H1 (cell line): ENCODE data around the gene HMCN1. TPM values are rescaled to one million over a fixed set of nuclear protein-coding genes. Genes with fewer than 3 reads are reported as not detected.

Source experiments
- CTCF ChIA-PET: fragments of 300-600 bp; sonication (Branson Sonifier 250); formaldehyde crosslinking; loops from one replicate; lab custom pipeline; 2021; ENCODE audit not compliant: partially characterized antibody; lab: Charles Lee
- POLR2A ChIA-PET: fragments of 300-600 bp; sonication (Branson Sonifier 250); formaldehyde crosslinking; loops from one replicate; lab custom pipeline; 2021; ENCODE audit warnings: inconsistent platforms; ENCODE audit not compliant: partially characterized antibody; lab: Charles Lee
- DNase-seq, 2 experiments: peaks; one replicate each; pipeline versions ENCODE4 v3.0.0 to v3.0.0-alpha.2; 2010 to 2022; ENCODE audit warnings: low spot score in 2 of 2, low read depth in 1 of 2, mixed read lengths in 1 of 2
- FAIRE-seq: peaks from 2 replicates; lab custom pipeline; 2011; peaks lifted over from hg19 to GRCh38; lab: Jason Lieb, UNC
- H2AFZ ChIP-seq: 2 replicates; pipeline ENCODE4 v1.8.1; 2012; ENCODE audit warnings: low read length, inconsistent platforms
- H2AK5ac ChIP-seq: 2 replicates; pipeline ENCODE4 v1.6.1; 2013; ENCODE audit warnings: low read depth, low read length
- H2BK120ac ChIP-seq: replicated peaks from 2 replicates; pipeline ENCODE3; 2013; ENCODE audit warnings: low read depth, low read length, inconsistent platforms
- H2BK12ac ChIP-seq: 2 replicates; pipeline ENCODE4 v1.6.1; 2013; ENCODE audit warnings: low read depth, low read length
- H2BK15ac ChIP-seq: 2 replicates; pipeline ENCODE4 v1.6.1; 2013; ENCODE audit warnings: low read length
- H2BK20ac ChIP-seq: 2 replicates; pipeline ENCODE4 v1.6.1; 2013; ENCODE audit warnings: low read length
- H2BK5ac ChIP-seq: 2 replicates; pipeline ENCODE4 v1.6.1; 2013; ENCODE audit warnings: low read depth, low read length
- H3K14ac ChIP-seq: 2 replicates; pipeline ENCODE4 v1.6.1; 2013; ENCODE audit warnings: inconsistent platforms; ENCODE audit not compliant: insufficient read length
- H3K18ac ChIP-seq: 2 replicates; pipeline ENCODE4 v1.6.1; 2013; ENCODE audit warnings: low read length; ENCODE audit errors: extremely low read depth
- H3K23ac ChIP-seq: 2 replicates; pipeline ENCODE4 v1.6.1; 2013; ENCODE audit warnings: inconsistent platforms; ENCODE audit not compliant: insufficient read length
- H3K23me2 ChIP-seq: 2 replicates; pipeline ENCODE4 v1.6.1; 2013; ENCODE audit warnings: low read depth, low read length
- H3K27ac ChIP-seq: 2 replicates; pipeline ENCODE4 v1.6.1; 2011; ENCODE audit warnings: low read depth, low read length, inconsistent platforms
- H3K27me3 ChIP-seq, 4 experiments: replicated peaks in 1 of 4; 1 replicate in 1 of 4; 2 replicates in 3 of 4; pipeline versions ENCODE4 v1.6.1 to v1.8.1; 2011 to 2013; ENCODE audit warnings: low read length in 3 of 4, mild to moderate bottlenecking in 3 of 4, inconsistent platforms in 2 of 4, mixed read lengths in 2 of 4, moderate library complexity in 1 of 4; ENCODE audit not compliant: control insufficient read depth in 3 of 4, insufficient read depth in 3 of 4; ENCODE audit errors: extremely low read depth in 1 of 4
- H3K36me3 ChIP-seq, 4 experiments: 2 replicates each; pipeline versions ENCODE4 v1.6.1 to v1.8.1; 2011 to 2013; ENCODE audit warnings: mild to moderate bottlenecking in 4 of 4, low read length in 3 of 4, moderate library complexity in 2 of 4, control low read depth in 1 of 4, inconsistent platforms in 1 of 4; ENCODE audit not compliant: insufficient read depth in 4 of 4, control insufficient read depth in 2 of 4
- H3K4ac ChIP-seq: replicated peaks from 2 replicates; pipeline ENCODE3; 2013; ENCODE audit warnings: low read length, low read depth, mixed read lengths, inconsistent platforms; ENCODE audit not compliant: insufficient read length
- H3K4me1 ChIP-seq, 4 experiments: replicated peaks in 1 of 4; 1 replicate in 1 of 4; 2 replicates in 3 of 4; pipeline versions ENCODE4 v1.6.1 to v1.8.1; 2011 to 2013; ENCODE audit warnings: low read length in 3 of 4, inconsistent platforms in 2 of 4, mixed read lengths in 1 of 4; ENCODE audit not compliant: insufficient read depth in 4 of 4, control insufficient read depth in 3 of 4
- H3K4me2 ChIP-seq, 2 experiments: 2 replicates each; pipeline versions ENCODE4 v1.6.1 to v1.8.1; 2011 to 2013; ENCODE audit warnings: low read depth in 2 of 2, low read length in 2 of 2, control low read depth in 1 of 2, inconsistent platforms in 1 of 2, mild to moderate bottlenecking in 1 of 2; ENCODE audit not compliant: insufficient read depth in 1 of 2
- H3K4me3 ChIP-seq, 4 experiments: fragments of 200-600, 300-600 bp in 1 of 4; sonication (generic), shearing (Covaris generic), sonication (Bioruptor Twin) in 1 of 4; 2 replicates each; pipeline versions ENCODE4 v1.5.1 to v1.8.1; 2011 to 2016; ENCODE audit warnings: low read length in 4 of 4, low read depth in 3 of 4, control low read depth in 2 of 4, inconsistent platforms in 2 of 4, mild to moderate bottlenecking in 2 of 4, mixed read lengths in 1 of 4, moderate library complexity in 1 of 4; ENCODE audit not compliant: insufficient read depth in 2 of 4; ENCODE audit errors: extremely low read depth in 1 of 4
- H3K56ac ChIP-seq: replicated peaks from 2 replicates; pipeline ENCODE3; 2013; ENCODE audit warnings: low read depth, mild to moderate bottlenecking, mixed read lengths, low read length, inconsistent platforms; ENCODE audit not compliant: insufficient read length
- H3K79me1 ChIP-seq: 2 replicates; pipeline ENCODE4 v1.6.1; 2013; ENCODE audit warnings: low read depth, low read length, control low read depth
- H3K79me2 ChIP-seq, 2 experiments: 2 replicates each; pipeline versions ENCODE4 v1.6.1 to v1.8.1; 2012 to 2013; ENCODE audit warnings: low read length in 2 of 2, mild to moderate bottlenecking in 2 of 2, inconsistent platforms in 1 of 2; ENCODE audit not compliant: insufficient read depth in 2 of 2, control insufficient read depth in 1 of 2
- H3K9ac ChIP-seq, 4 experiments: replicated peaks in 1 of 4; 1 replicate in 1 of 4; 2 replicates in 3 of 4; pipeline versions ENCODE4 v1.6.1 to v1.8.1; 2011 to 2013; ENCODE audit warnings: low read depth in 3 of 4, low read length in 3 of 4, control low read depth in 2 of 4, mild to moderate bottlenecking in 2 of 4, moderate library complexity in 2 of 4, inconsistent platforms in 1 of 4; ENCODE audit errors: extremely low read depth in 1 of 4
- H3K9me3 ChIP-seq, 2 experiments: 2 replicates each; pipeline versions ENCODE4 v1.6.1 to v1.8.1; 2012 to 2013; ENCODE audit warnings: mild to moderate bottlenecking in 2 of 2, moderate library complexity in 2 of 2, control low read depth in 1 of 2, inconsistent platforms in 1 of 2, low read depth in 1 of 2, low read length in 1 of 2, mixed read lengths in 1 of 2; ENCODE audit not compliant: insufficient read depth in 2 of 2
- H4K20me1 ChIP-seq, 2 experiments: replicated peaks in 1 of 2; 2 replicates each; pipeline versions ENCODE3 to v1.8.1; 2011 to 2013; ENCODE audit warnings: inconsistent platforms in 2 of 2, low read length in 2 of 2, mild to moderate bottlenecking in 1 of 2; ENCODE audit not compliant: insufficient read depth in 2 of 2, control insufficient read depth in 1 of 2
- H4K5ac ChIP-seq: 2 replicates; pipeline ENCODE4 v1.6.1; 2013; ENCODE audit warnings: low read length, low read depth, mixed read lengths, inconsistent platforms; ENCODE audit not compliant: insufficient read length
- H4K8ac ChIP-seq: 2 replicates; pipeline ENCODE4 v1.8.0; 2013; ENCODE audit warnings: mild to moderate bottlenecking, moderate library complexity, low read length, inconsistent platforms; ENCODE audit not compliant: insufficient read depth; ENCODE audit errors: extremely low read depth
- H4K91ac ChIP-seq: replicated peaks from 2 replicates; pipeline ENCODE3; 2013; ENCODE audit warnings: low read length, mixed read lengths, inconsistent platforms; ENCODE audit not compliant: insufficient read length
- ATF3 ChIP-seq: IDR thresholded peaks from 2 replicates; pipeline ENCODE4 v1.6.1; 2011; ENCODE audit warnings: low read depth, mild to moderate bottlenecking, low read length; ENCODE audit not compliant: insufficient read depth
- BCL11A ChIP-seq, 2 experiments: IDR thresholded peaks; one replicate each; pipeline ENCODE4 v1.6.1; 2011; ENCODE audit warnings: low read depth in 2 of 2, low read length in 2 of 2, mild to moderate bottlenecking in 2 of 2
- CREB1 ChIP-seq: IDR thresholded peaks from 2 replicates; pipeline ENCODE4 v1.6.1; 2012; ENCODE audit warnings: inconsistent platforms
- EZH2 ChIP-seq: fragments of 200-600 bp; sonication (generic); IDR thresholded peaks from 2 replicates; pipeline ENCODE4 v1.7.1; 2012; ENCODE audit warnings: low read depth, mild to moderate bottlenecking, moderate library complexity, low read length, inconsistent platforms; ENCODE audit not compliant: severe bottlenecking
- GABPA ChIP-seq: IDR thresholded peaks from 2 replicates; pipeline ENCODE4 v1.6.1; 2011; ENCODE audit warnings: mild to moderate bottlenecking, low read length, moderate library complexity, borderline replicate concordance; ENCODE audit not compliant: insufficient read depth
- GTF2F1 ChIP-seq: IDR thresholded peaks from 2 replicates; pipeline ENCODE4 v1.6.1; 2012; ENCODE audit warnings: low read depth, low read length, improper control_type of control experiment, borderline replicate concordance
- JUN ChIP-seq: IDR thresholded peaks from 2 replicates; pipeline ENCODE4 v1.6.1; 2011; ENCODE audit warnings: low read depth, mild to moderate bottlenecking, improper control_type of control experiment, low read length
- PHF8 ChIP-seq: fragments of 200-600 bp; sonication (generic); conservative IDR thresholded peaks from 2 replicates; pipeline ENCODE4 v1.7.1; 2012; ENCODE audit warnings: low read depth, mild to moderate bottlenecking, inconsistent platforms, low read length, moderate library complexity
- POLR2A ChIP-seq, 2 experiments: IDR thresholded peaks; 1 replicate in 1 of 2; 2 replicates in 1 of 2; pipeline ENCODE4 v1.6.1; 2011; ENCODE audit warnings: low read depth in 2 of 2, low read length in 2 of 2, mild to moderate bottlenecking in 2 of 2; ENCODE audit errors: control extremely low read depth in 1 of 2
- POU5F1 ChIP-seq: IDR thresholded peaks from 2 replicates; pipeline ENCODE4 v1.6.1; 2011; ENCODE audit warnings: low read depth, mild to moderate bottlenecking, low read length, moderate library complexity
- RFX5 ChIP-seq: IDR thresholded peaks from 2 replicates; pipeline ENCODE4 v1.6.1; 2011; ENCODE audit warnings: low read depth, low read length, improper control_type of control experiment, borderline replicate concordance
- RNF2 ChIP-seq: fragments of 200-900, 300-1000 bp; sonication (generic); IDR thresholded peaks from 2 replicates; pipeline ENCODE4 v1.7.1; 2016; ENCODE audit warnings: borderline replicate concordance, low read depth, mild to moderate bottlenecking, antibody characterized with exemption, low read length; ENCODE audit not compliant: poor library complexity, severe bottlenecking; ENCODE audit errors: missing control alignments
- TAF7 ChIP-seq: optimal IDR thresholded peaks from 2 replicates; pipeline ENCODE3; 2011; ENCODE audit warnings: low read depth, mild to moderate bottlenecking, inconsistent platforms, low read length, moderate library complexity, borderline replicate concordance
- TBP ChIP-seq: IDR thresholded peaks from 2 replicates; pipeline ENCODE4 v1.6.1; 2011; ENCODE audit warnings: low read depth, low read length, improper control_type of control experiment
- WGBS, 2 experiments: shearing (Covaris generic) in 1 of 2; methylation state at CpG; one replicate each; pipeline versions ENCODE4 v1.1.6 to v1.1.7; 2013 to 2015; ENCODE audit warnings: low lambda C conversion rate in 2 of 2, mixed read lengths in 2 of 2, inconsistent platforms in 1 of 2, low coverage in 1 of 2, missing lambda C conversion rate in 1 of 2; ENCODE audit not compliant: insufficient replicate concordance in 2 of 2, insufficient coverage in 1 of 2, insufficient read length in 1 of 2; ENCODE audit errors: extremely low coverage in 1 of 2, missing lambda C conversion rate in 1 of 2; 5-methylcytosine and 5-hydroxymethylcytosine counted together
- polyA plus RNA-seq, 7 experiments: library from polyadenylated mRNA; depleted of rRNA in 3 of 7; stranded (reverse) in 5 of 7; unstranded in 2 of 7; fragments of >200 nt in 5 of 7; fragments of 200-250 nt in 2 of 7; gene quantifications; 1 replicate in 5 of 7; 2 replicates in 1 of 7; 4 replicates in 1 of 7; pipeline versions ENCODE4 v1.2.1 to v1.2.3, GENCODE V29; 2011 to 2013; ENCODE audit warnings: missing spikeins in 2 of 7, mixed read lengths in 2 of 7
- total RNA-seq: library from RNA; stranded (reverse); fragmentation: NEBNext Ultra II Directional; extraction: Animal tissue kit (Norgen Biotek cat#: 25700); gene quantifications from 2 replicates; pipeline ENCODE4 v1.2.1, GENCODE V29; 2021

HMCN1 gene
- total and polyA plus RNA-seq, 2 of the 8 experiments (the other 6 are each of a cell fraction or from before 2014, with no cell fraction given), result 13.8 to 14.6 TPM

- H3K79me2 ChIP-seq, result no peaks in the 10 kb centered on the region
- no peak overlapping the region for H2AK5ac ChIP-seq
- H3K27me3 ChIP-seq, result no peaks in the 10 kb centered on the region
- no peak overlapping the region for H3K4me2 ChIP-seq
- no peaks in the 10 kb centered on the region for H3K23me2 ChIP-seq
- H3K4ac ChIP-seq, result no peak overlapping the region
- H3K18ac ChIP-seq, result no peak overlapping the region
- H2BK120ac ChIP-seq, result no peak overlapping the region
- H4K5ac ChIP-seq, result no peak overlapping the region
- H3K14ac ChIP-seq, result no peak overlapping the region
- no peak overlapping the region for H2AFZ ChIP-seq
- no peak overlapping the region for H4K91ac ChIP-seq
- no peaks in the 10 kb centered on the region for H3K79me1 ChIP-seq
- H2BK20ac ChIP-seq, result no peak overlapping the region
- no peak overlapping the region for H3K4me3 ChIP-seq
- POLR2A ChIA-PET, result no interaction called here
- peaks cover 0 to 2% (median 0%) of the 10 kb centered on the region in 4 experiments; a peak in 1 of 7 replicates for H3K4me1 ChIP-seq
- FAIRE-seq (no peak), DNase-seq (no peak)
- H3K9me3 ChIP-seq, result no peaks in the 10 kb centered on the region
- CTCF ChIA-PET, result no interaction called here
- H3K9ac ChIP-seq, result no peak overlapping the region
- H3K56ac ChIP-seq, result no peak overlapping the region
- no peak overlapping the region for H2BK5ac ChIP-seq
- no peak overlapping the region for H2BK12ac ChIP-seq
- no peak overlapping the region for H3K27ac ChIP-seq
- H3K36me3 ChIP-seq, result no peaks in the 10 kb centered on the region
- 80% methylated on average over 1 of the region's 1 CpG; no CpG with 5 or more reads in 1 of the 2 experiments for WGBS, 2 experiments
- no peak overlapping the region for H4K8ac ChIP-seq
- no peak overlapping the region for H3K23ac ChIP-seq
- no peak overlapping the region for H2BK15ac ChIP-seq
- no peaks in the 10 kb centered on the region for H4K20me1 ChIP-seq
- TF ChIP-seq EZH2 (no peak), RFX5 (no peak), TBP (no peak), POU5F1 (no peak), TAF7 (no peak), POLR2A (IDR thresholded peaks at IDR 0.05; ENCODE audit: control extremely low read depth in 1 of 2, low read depth in 2 of 2, low read length in 2 of 2) (no peak), GTF2F1 (no peak), RNF2 (no peak), PHF8 (no peak), ATF3 (no peak), GABPA (no peak), CREB1 (no peak), BCL11A (IDR thresholded peaks at IDR 0.05; ENCODE audit: low read depth in 2 of 2, low read length in 2 of 2) (no peak), JUN (no peak)
These were observed 74.4 kb downstream of the HMCN1 start for GRCh38 chr1:185808631-185809030.
